GM12878 (cell line): Measurements from ENCODE around the gene PRM3. TPM values are rescaled to one million over a fixed set of nuclear protein-coding genes. Genes with fewer than 3 reads are reported as not detected.

Source experiments
- CBFB ChIP-seq: IDR thresholded peaks from 2 replicates; pipeline ENCODE4 v1.6.1; 2016; ENCODE audit warnings: antibody characterized with exemption, low read depth
- CEBPB ChIP-seq, 2 experiments: fragments of 150-350 bp in 1 of 2; IDR thresholded peaks; 2 replicates each; pipeline ENCODE4 v1.6.1; 2012 to 2014; ENCODE audit warnings: low read depth in 2 of 2, low read length in 2 of 2, borderline replicate concordance in 1 of 2, inconsistent platforms in 1 of 2
- CHD4 ChIP-seq: fragments of 200-600 bp; sonication (generic); IDR thresholded peaks from 2 replicates; pipeline ENCODE4 v1.6.1; 2016; ENCODE audit warnings: mild to moderate bottlenecking
- HDGF ChIP-seq: fragments of 450-650 bp; IDR thresholded peaks from 2 replicates; pipeline ENCODE4 v1.6.1; 2016; ENCODE audit warnings: antibody characterized with exemption
- IRF4 ChIP-seq: IDR thresholded peaks from 2 replicates; pipeline ENCODE4 v1.6.1; 2011; ENCODE audit warnings: low read depth, low read length
- IRF5 ChIP-seq: fragments of 450-650 bp; IDR thresholded peaks from 2 replicates; pipeline ENCODE4 v1.6.1; 2017; ENCODE audit warnings: borderline replicate concordance
- NBN ChIP-seq: fragments of 450-650 bp; IDR thresholded peaks from 2 replicates; pipeline ENCODE4 v1.6.1; 2016
- RAD51 ChIP-seq: fragments of 450-650 bp; IDR thresholded peaks from 2 replicates; pipeline ENCODE4 v1.6.1; 2016; ENCODE audit warnings: moderate library complexity, mild to moderate bottlenecking, inconsistent platforms
- TARDBP ChIP-seq: IDR thresholded peaks from 2 replicates; pipeline ENCODE4 v1.6.1; 2016; ENCODE audit warnings: borderline replicate concordance
- WRNIP1 ChIP-seq: IDR thresholded peaks from 2 replicates; pipeline ENCODE4 v1.6.1; 2011; ENCODE audit warnings: low read depth, low read length, improper control_type of control experiment, borderline replicate concordance
- ZBED1 ChIP-seq: IDR thresholded peaks from 2 replicates; pipeline ENCODE4 v1.6.1; 2016; ENCODE audit warnings: borderline replicate concordance
- ZNF274 ChIP-seq: IDR thresholded peaks from one replicate; pipeline ENCODE4 v1.8.0; 2011; ENCODE audit not compliant: insufficient read length, insufficient read depth
- polyA plus RNA-seq, 11 experiments: library from polyadenylated mRNA; depleted of rRNA in 4 of 11; unstranded in 6 of 11; stranded (reverse) in 5 of 11; fragments of >200 nt; fragmentation: Nextera tagmentation in 4 of 11; fragmentation: Illumina TruSeq in 1 of 11; extraction: Ambion mirVana in 4 of 11; extraction: Trizol in 1 of 11; gene quantifications; 1 replicate in 1 of 11; 2 replicates in 10 of 11; pipeline versions ENCODE4 v1.2.1 to v1.2.3, GENCODE V29; 2011 to 2016; ENCODE audit warnings: inconsistent platforms in 2 of 11, missing spikeins in 2 of 11, low read depth in 1 of 11
- total RNA-seq, 4 experiments: library from RNA; depleted of rRNA in 3 of 4; stranded (reverse); fragments of >200 nt in 3 of 4; fragmentation: Illumina TruSeq in 1 of 4; extraction: Trizol in 1 of 4; gene quantifications; 2 replicates each; pipeline versions ENCODE4 v1.2.1 to v1.2.3, GENCODE V29; 2013 to 2021
- TF ChIP-seq, protein P1 (sequence below): fragments of 450-650 bp; IDR thresholded peaks from 2 replicates; pipeline ENCODE4 v1.6.1; 2017; ENCODE audit warnings: mild to moderate bottlenecking, low read depth, inconsistent platforms; ENCODE audit not compliant: poor library complexity, severe bottlenecking
- TF ChIP-seq, protein P2 (sequence below), 3 experiments: IDR thresholded peaks in 2 of 3; conservative IDR thresholded peaks in 1 of 3; 2 replicates each; pipeline ENCODE4 v1.5.1; 2011; ENCODE audit warnings: low read depth in 3 of 3, low read length in 3 of 3, mild to moderate bottlenecking in 3 of 3, control low read depth in 2 of 3, moderate library complexity in 2 of 3, inconsistent platforms in 1 of 3, mixed read lengths in 1 of 3; ENCODE audit not compliant: control insufficient read depth in 2 of 3, insufficient read depth in 1 of 3; ENCODE audit errors: extremely low read depth in 1 of 3
- TF ChIP-seq, protein P3 (sequence below): fragments of 450-650 bp; formaldehyde crosslinking; IDR thresholded peaks from 2 replicates; pipeline ENCODE4 v1.5.0; 2022; ENCODE audit warnings: mild to moderate bottlenecking, missing genetic modification characterization
- TF ChIP-seq, protein P4 (sequence below): IDR thresholded peaks from 2 replicates; pipeline ENCODE4 v1.6.1; 2012; ENCODE audit warnings: low read depth, low read length, improper control_type of control experiment
- TF ChIP-seq, protein P5 (sequence below): fragments of 450-650 bp; IDR thresholded peaks from 2 replicates; pipeline ENCODE4 v1.6.1; 2017; ENCODE audit warnings: mild to moderate bottlenecking

Gene PRM3
- total and polyA plus RNA-seq, 10 of the 15 experiments (the other 5 are each of a cell fraction or from before 2014, with no cell fraction given): not detected

DNA sequence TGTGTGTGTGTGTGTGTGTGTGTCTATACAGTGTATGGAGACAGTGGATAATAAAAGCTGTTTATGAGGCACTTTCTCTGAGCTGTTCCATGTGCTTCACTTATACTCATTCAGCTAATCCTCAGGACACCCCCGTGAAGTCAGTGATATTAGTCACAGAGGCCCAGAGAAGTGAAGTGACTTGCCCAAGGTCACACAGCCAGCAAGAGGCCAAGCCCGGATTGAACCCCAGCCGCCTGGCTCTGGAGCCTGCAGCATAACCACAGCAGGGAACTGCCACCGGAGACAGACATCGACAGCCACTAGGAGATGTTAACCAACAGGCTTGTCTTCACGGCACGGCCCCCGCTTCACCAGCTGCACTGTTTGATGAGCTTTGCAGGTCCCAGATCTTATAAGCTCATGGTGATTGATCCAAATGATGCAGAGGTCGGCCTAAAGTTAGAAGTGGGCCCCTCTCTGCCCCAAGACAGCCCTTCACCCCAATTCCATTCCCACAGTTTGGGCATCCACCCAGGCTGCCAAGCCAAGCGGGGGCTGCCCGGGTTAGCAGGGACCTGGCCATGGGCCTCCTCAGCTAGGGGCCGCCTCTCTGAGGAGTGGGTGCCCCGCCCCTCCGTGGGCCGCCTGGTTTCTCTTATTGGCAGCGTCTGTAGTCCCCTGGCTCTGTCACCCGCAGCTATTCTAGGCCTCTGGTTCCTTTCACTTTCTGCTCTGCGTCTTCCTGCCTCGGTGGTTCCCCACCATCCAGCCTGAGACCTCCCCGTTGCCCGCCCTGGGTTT is 48.3 kb downstream of the PRM3 start (continued):
- TF ChIP-seq CBFB (peak; percentile 11; the same call in 1 of the 2 replicates), HDGF (peak; percentile 94; the same call in 1 of the 2 replicates), IRF4 (peak; percentile 4; the same call in 1 of the 2 replicates), TARDBP (no peak), CHD4 (no peak), NBN (peak; percentile 55; the same call in 1 of the 2 replicates), IRF5 (no peak), ZBED1 (no peak), WRNIP1 (no peak), RAD51 (no peak), CEBPB (IDR thresholded peaks at IDR 0.05; ENCODE audit: borderline replicate concordance in 1 of 2, low read depth in 2 of 2, low read length in 2 of 2) (no peak), ZNF274 (no peak)
- TF ChIP-seq, protein P1, sequence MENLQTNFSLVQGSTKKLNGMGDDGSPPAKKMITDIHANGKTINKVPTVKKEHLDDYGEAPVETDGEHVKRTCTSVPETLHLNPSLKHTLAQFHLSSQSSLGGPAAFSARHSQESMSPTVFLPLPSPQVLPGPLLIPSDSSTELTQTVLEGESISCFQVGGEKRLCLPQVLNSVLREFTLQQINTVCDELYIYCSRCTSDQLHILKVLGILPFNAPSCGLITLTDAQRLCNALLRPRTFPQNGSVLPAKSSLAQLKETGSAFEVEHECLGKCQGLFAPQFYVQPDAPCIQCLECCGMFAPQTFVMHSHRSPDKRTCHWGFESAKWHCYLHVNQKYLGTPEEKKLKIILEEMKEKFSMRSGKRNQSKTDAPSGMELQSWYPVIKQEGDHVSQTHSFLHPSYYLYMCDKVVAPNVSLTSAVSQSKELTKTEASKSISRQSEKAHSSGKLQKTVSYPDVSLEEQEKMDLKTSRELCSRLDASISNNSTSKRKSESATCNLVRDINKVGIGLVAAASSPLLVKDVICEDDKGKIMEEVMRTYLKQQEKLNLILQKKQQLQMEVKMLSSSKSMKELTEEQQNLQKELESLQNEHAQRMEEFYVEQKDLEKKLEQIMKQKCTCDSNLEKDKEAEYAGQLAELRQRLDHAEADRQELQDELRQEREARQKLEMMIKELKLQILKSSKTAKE: peak; percentile 41
- TF ChIP-seq, protein P2, sequence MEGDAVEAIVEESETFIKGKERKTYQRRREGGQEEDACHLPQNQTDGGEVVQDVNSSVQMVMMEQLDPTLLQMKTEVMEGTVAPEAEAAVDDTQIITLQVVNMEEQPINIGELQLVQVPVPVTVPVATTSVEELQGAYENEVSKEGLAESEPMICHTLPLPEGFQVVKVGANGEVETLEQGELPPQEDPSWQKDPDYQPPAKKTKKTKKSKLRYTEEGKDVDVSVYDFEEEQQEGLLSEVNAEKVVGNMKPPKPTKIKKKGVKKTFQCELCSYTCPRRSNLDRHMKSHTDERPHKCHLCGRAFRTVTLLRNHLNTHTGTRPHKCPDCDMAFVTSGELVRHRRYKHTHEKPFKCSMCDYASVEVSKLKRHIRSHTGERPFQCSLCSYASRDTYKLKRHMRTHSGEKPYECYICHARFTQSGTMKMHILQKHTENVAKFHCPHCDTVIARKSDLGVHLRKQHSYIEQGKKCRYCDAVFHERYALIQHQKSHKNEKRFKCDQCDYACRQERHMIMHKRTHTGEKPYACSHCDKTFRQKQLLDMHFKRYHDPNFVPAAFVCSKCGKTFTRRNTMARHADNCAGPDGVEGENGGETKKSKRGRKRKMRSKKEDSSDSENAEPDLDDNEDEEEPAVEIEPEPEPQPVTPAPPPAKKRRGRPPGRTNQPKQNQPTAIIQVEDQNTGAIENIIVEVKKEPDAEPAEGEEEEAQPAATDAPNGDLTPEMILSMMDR (IDR thresholded peaks at IDR 0.05 in 2 of 3, conservative IDR thresholded peaks at IDR 0.05 in 1 of 3; ENCODE audit: control insufficient read depth in 2 of 3, extremely low read depth in 1 of 3, insufficient read depth in 1 of 3, low read depth in 3 of 3, low read length in 3 of 3): no peak
- TF ChIP-seq, protein P3, sequence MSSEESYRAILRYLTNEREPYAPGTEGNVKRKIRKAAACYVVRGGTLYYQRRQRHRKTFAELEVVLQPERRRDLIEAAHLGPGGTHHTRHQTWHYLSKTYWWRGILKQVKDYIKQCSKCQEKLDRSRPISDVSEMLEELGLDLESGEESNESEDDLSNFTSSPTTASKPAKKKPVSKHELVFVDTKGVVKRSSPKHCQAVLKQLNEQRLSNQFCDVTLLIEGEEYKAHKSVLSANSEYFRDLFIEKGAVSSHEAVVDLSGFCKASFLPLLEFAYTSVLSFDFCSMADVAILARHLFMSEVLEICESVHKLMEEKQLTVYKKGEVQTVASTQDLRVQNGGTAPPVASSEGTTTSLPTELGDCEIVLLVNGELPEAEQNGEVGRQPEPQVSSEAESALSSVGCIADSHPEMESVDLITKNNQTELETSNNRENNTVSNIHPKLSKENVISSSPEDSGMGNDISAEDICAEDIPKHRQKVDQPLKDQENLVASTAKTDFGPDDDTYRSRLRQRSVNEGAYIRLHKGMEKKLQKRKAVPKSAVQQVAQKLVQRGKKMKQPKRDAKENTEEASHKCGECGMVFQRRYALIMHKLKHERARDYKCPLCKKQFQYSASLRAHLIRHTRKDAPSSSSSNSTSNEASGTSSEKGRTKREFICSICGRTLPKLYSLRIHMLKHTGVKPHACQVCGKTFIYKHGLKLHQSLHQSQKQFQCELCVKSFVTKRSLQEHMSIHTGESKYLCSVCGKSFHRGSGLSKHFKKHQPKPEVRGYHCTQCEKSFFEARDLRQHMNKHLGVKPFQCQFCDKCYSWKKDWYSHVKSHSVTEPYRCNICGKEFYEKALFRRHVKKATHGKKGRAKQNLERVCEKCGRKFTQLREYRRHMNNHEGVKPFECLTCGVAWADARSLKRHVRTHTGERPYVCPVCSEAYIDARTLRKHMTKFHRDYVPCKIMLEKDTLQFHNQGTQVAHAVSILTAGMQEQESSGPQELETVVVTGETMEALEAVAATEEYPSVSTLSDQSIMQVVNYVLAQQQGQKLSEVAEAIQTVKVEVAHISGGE: no peak
- TF ChIP-seq, protein P4, sequence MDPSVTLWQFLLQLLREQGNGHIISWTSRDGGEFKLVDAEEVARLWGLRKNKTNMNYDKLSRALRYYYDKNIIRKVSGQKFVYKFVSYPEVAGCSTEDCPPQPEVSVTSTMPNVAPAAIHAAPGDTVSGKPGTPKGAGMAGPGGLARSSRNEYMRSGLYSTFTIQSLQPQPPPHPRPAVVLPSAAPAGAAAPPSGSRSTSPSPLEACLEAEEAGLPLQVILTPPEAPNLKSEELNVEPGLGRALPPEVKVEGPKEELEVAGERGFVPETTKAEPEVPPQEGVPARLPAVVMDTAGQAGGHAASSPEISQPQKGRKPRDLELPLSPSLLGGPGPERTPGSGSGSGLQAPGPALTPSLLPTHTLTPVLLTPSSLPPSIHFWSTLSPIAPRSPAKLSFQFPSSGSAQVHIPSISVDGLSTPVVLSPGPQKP: no peak
- TF ChIP-seq, protein P5, sequence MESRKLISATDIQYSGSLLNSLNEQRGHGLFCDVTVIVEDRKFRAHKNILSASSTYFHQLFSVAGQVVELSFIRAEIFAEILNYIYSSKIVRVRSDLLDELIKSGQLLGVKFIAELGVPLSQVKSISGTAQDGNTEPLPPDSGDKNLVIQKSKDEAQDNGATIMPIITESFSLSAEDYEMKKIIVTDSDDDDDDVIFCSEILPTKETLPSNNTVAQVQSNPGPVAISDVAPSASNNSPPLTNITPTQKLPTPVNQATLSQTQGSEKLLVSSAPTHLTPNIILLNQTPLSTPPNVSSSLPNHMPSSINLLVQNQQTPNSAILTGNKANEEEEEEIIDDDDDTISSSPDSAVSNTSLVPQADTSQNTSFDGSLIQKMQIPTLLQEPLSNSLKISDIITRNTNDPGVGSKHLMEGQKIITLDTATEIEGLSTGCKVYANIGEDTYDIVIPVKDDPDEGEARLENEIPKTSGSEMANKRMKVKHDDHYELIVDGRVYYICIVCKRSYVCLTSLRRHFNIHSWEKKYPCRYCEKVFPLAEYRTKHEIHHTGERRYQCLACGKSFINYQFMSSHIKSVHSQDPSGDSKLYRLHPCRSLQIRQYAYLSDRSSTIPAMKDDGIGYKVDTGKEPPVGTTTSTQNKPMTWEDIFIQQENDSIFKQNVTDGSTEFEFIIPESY: no peak
